Stimulated activated naive CD8-positive, alpha-beta T cell treated with anti-CD3 and anti-CD28 coated beads, Interleukin-15, Interleukin-2, amounts not matched to agents 100 ng/mL and 50 ng/mL, for 24 hours (primary cell): ENCODE results near the gene RTEL1.
"Not testable (repeated sequence)": the region's sequence is repeated elsewhere in the genome, so short reads cannot be mapped to it uniquely, and the experiment has no call there.

Experiments
- H3K27ac Mint-ChIP-seq: one replicate; pipeline ENCODE4 v1.8.0; 2021; ENCODE audit warnings: mild to moderate bottlenecking, mixed read lengths
- H3K27me3 Mint-ChIP-seq: one replicate; pipeline ENCODE4 v1.8.0; 2021; ENCODE audit warnings: mixed read lengths
- H3K36me3 Mint-ChIP-seq: one replicate; pipeline ENCODE4 v1.8.0; 2021; ENCODE audit warnings: low read depth, mixed read lengths
- H3K4me1 Mint-ChIP-seq: one replicate; pipeline ENCODE4 v1.8.0; 2021; ENCODE audit warnings: low read depth, mixed read lengths
- H3K4me3 Mint-ChIP-seq: one replicate; pipeline ENCODE4 v1.8.0; 2021; ENCODE audit warnings: mild to moderate bottlenecking, mixed read lengths
- H3K9me3 Mint-ChIP-seq: one replicate; pipeline ENCODE4 v1.8.0; 2021; ENCODE audit warnings: mixed read lengths

Gene RTEL1

DNA sequence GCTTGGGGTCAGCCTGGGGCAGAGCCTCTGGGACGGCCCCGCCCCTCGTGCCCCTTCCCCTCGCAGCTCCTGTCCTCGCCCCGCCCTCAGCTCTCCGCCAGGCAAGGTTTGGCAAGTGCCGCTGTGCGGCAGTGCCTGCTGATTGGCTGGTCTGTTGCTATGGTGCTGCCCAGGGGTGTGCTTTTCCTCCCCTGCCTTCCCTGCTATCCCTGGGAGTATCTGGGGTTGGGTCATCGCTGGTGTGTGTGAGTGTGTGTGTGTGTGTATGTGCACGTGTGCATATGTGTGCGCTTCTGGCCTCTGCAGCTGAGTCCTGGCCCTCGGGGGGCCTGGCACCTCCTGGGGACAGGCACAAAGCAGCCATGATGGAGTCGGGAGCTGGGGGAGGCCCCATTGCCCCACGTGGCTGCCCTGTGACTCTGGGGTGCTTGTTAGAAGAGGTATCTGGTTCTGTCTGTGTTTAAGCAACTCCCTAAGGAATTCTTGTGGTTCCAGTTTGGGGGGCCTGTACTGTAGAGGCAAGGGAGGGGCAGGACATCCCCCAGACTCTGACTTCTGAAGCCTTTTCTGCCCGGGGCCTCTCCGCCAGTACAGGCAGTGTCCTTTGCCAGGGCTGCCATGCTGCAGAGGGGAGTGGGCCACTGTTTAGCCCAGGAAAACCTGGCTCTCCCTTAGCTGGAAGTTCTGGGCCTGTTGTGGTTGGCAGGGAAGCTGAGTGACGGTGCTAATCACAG is 6.9 kb downstream of the RTEL1 start:
- Mint-ChIP-seq H3K9me3 (no peaks in the 10 kb centered on the region), H3K4me3 (no peak overlapping the region), H3K4me1 (no peaks in the 10 kb centered on the region), H3K36me3 (peaks cover 32% of the 10 kb centered on the region), H3K27ac (no peak overlapping the region), H3K27me3 (no peaks in the 10 kb centered on the region)

DNA sequence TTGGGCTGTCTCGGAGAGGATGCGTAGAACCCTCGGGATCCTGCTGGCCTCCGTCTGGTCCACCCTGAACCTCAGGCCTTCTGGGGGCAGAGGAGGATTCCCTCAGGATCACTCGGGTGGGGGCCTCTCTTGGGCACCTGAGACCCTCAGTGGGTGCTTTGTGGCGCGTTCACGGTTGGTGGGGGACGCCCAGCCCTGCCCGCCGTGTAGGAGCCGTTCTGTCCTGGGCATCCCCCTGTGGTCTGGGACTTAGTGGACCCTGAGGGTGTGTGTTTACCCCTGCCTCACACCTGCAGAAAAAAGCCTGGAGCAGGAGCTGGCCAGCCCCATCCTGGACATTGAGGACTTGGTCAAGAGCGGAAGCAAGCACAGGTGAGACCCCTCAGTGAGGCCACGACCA is 7.6 kb downstream of the RTEL1 start:
- Mint-ChIP-seq H3K27me3 (no peaks in the 10 kb centered on the region), H3K4me1 (no peaks in the 10 kb centered on the region), H3K4me3 (no peak overlapping the region), H3K27ac (no peak overlapping the region), H3K36me3 (peaks cover 32% of the 10 kb centered on the region), H3K9me3 (no peaks in the 10 kb centered on the region)

DNA sequence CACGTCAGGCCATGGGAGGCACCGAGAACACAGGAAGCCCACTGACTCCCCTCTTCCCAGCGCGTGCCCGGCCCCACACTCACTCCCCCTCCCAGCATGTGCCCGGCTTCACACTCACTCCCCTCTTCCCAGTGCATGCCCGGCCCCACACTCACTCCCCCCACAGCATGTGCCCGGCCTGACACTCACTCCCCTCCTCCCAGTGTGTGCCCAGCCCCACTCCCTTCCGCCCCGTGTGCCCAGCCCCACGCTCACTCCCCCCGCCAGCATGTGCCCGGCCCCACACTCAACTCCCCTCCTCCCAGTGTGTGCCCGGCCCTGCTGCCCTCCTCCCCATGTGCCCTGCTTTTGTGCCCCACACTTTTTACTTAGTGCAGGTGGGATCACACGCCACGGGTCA is 9.7 kb downstream of the RTEL1 start:
- no peaks in the 10 kb centered on the region for H3K27me3 Mint-ChIP-seq
- H3K36me3 Mint-ChIP-seq, result peaks cover 31% of the 10 kb centered on the region
- no peaks in the 10 kb centered on the region for H3K9me3 Mint-ChIP-seq
- no peak overlapping the region for H3K4me3 Mint-ChIP-seq
- no peaks in the 10 kb centered on the region for H3K4me1 Mint-ChIP-seq
- H3K27ac Mint-ChIP-seq, result no peak overlapping the region

DNA sequence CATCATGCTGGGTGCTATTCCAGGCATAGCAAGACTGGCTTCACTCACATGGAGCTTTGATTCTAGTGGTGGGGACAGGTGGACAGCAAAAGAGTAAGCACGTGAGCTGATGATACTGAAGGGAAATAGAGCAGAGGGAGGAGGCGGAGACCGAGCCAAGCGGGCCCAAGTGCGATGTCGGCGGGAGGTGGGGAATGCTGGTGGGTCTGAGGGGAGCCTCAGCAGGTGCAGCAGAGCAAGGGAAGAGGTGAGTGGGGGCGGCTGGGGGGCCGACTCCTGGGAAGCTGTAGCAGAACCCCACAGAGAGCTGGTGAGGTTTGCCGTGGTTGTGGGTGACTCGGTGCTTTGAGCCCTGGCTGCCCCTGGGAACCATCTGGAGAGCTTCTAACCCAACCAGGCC is 10.2 kb downstream of the RTEL1 start:
- Mint-ChIP-seq H3K4me3 (no peak overlapping the region), H3K36me3 (peaks cover 31% of the 10 kb centered on the region), H3K9me3 (no peaks in the 10 kb centered on the region), H3K4me1 (no peaks in the 10 kb centered on the region), H3K27ac (no peak overlapping the region), H3K27me3 (no peaks in the 10 kb centered on the region)

DNA sequence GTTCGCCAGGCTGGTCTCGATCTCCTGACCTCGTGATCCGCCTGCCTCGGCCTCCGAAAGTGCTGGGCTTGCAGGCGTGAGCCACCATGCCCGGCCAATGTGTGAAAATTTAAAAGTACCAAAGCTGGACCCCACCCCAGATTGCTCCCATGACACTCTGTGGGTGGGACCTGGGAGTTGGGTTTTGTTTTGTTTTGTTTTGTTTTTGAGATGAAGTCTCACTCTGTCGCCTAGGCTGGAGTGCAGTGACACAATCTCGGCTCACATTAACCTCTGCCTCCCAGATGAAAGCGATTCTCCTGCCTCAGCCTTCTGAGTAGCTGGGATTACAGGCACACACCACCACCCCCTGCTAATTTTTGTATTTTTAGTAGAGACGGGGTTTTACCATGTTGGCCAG is 13.6 kb downstream of the RTEL1 start:
- not testable (repeated sequence) for H3K27ac Mint-ChIP-seq, H3K9me3 Mint-ChIP-seq
- H3K36me3 Mint-ChIP-seq, result peaks cover 36% of the 10 kb centered on the region

DNA sequence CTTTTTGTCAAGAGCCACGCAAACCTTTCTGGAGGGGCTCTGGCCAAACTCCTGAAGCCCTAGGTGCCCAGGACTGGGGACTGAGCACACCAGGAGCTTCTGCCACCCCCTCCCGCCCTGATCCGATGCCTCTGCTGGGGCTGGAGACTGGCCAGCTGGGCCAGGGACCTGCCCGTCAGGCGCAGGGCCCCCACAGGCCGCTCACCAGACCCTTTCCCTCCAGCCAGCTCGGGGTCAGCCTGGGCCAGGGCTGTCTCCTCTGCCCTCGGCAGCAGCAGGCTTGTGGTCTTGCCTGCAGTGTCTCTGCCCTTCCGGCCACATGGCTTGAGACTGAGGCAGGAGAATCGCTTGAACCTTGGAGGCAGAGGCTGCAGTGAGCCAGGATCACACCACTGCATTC is 14.6 kb downstream of the RTEL1 start:
- no peak overlapping the region for H3K4me3 Mint-ChIP-seq
- no peaks in the 10 kb centered on the region for H3K27me3 Mint-ChIP-seq
- no peaks in the 10 kb centered on the region for H3K9me3 Mint-ChIP-seq
- no peaks in the 10 kb centered on the region for H3K4me1 Mint-ChIP-seq
- no peak overlapping the region for H3K27ac Mint-ChIP-seq
- peaks cover 37% of the 10 kb centered on the region for H3K36me3 Mint-ChIP-seq

More for the DNA sequence above, 13.6 kb downstream of the RTEL1 start:
- not testable (repeated sequence) for H3K4me1 Mint-ChIP-seq, H3K27me3 Mint-ChIP-seq, H3K4me3 Mint-ChIP-seq

DNA sequence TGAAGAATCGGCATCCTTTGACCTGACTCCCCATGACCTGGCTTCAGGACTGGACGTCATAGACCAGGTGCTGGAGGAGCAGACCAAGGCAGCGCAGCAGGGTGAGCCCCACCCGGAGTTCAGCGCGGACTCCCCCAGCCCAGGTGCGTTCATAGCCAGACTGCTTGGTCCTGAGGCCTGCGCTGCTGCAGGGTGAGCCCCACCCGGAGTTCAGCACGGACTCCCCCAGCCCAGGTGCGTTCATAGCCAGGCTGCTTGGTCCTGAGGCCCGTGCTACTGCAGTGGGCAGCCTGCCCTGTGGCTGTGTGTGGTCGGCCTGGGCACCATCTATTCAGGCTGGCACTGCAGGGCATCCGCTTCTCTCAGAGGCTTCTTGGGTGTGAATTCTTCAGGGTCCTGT is 15.8 kb downstream of the RTEL1 start:
- H3K36me3 Mint-ChIP-seq, result peaks cover 33% of the 10 kb centered on the region
- no peaks in the 10 kb centered on the region for H3K27me3 Mint-ChIP-seq
- no peak overlapping the region for H3K27ac Mint-ChIP-seq
- H3K9me3 Mint-ChIP-seq, result no peaks in the 10 kb centered on the region
- no peak overlapping the region for H3K4me3 Mint-ChIP-seq
- H3K4me1 Mint-ChIP-seq, result no peaks in the 10 kb centered on the region

DNA sequence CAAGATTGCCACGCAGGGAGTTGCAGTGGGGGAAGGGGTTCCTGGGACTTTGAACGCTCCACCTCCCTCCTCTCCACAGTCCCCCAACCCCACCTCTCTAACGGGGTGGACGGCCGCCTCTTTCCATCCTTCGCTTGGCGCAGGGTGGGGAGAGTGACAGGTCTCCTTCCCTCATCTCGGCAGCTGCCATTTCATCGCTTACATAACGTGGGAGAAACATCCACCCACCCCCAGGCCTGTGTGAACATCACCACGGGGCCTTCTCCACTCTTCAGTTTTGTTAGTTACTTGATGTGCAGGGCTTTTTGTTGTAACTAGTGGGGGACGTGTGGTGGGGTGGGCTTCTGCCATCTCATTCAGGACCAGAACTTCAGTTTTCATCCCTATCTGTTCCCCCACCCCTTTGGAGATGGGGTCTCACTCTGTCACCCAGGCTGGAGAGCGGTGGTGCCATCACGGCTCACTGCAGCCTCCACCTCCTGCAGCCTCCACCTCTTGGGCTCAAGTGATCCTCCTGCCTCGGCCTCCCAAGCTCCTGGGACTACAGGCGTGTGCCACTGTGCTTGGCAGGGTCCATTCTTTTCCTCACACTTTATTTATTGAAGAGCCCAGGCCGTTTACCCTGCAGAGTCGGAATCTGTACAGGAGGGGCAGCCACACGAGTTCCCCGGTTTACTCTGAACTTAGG is 17.7 kb downstream of the RTEL1 start:
- Mint-ChIP-seq H3K4me1 (no peaks in the 10 kb centered on the region), H3K27me3 (no peaks in the 10 kb centered on the region), H3K27ac (no peak overlapping the region), H3K36me3 (peaks cover 28% of the 10 kb centered on the region), H3K4me3 (no peak overlapping the region), H3K9me3 (no peaks in the 10 kb centered on the region)

DNA sequence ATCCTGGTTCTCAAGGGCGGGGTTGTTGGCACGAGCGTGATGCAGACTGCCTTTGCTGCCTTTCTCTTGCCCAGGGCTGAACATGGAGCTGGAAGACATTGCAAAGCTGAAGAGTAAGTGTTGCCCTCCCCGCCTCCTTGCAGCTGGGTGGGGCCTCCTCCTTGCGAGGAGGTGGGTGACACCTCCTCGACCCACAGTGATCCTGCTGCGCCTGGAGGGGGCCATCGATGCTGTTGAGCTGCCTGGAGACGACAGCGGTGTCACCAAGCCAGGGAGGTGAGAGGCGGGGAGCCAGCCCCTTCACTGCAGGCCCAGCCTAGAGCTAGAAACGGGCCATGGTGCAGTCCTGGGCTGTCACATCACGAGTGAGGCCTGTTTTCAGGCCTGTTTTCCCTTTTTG is 20.0 kb downstream of the RTEL1 start:
- Mint-ChIP-seq H3K27ac (no peak overlapping the region), H3K4me3 (no peak overlapping the region), H3K9me3 (no peaks in the 10 kb centered on the region), H3K36me3 (peaks cover 24% of the 10 kb centered on the region), H3K4me1 (no peaks in the 10 kb centered on the region), H3K27me3 (no peaks in the 10 kb centered on the region)

DNA sequence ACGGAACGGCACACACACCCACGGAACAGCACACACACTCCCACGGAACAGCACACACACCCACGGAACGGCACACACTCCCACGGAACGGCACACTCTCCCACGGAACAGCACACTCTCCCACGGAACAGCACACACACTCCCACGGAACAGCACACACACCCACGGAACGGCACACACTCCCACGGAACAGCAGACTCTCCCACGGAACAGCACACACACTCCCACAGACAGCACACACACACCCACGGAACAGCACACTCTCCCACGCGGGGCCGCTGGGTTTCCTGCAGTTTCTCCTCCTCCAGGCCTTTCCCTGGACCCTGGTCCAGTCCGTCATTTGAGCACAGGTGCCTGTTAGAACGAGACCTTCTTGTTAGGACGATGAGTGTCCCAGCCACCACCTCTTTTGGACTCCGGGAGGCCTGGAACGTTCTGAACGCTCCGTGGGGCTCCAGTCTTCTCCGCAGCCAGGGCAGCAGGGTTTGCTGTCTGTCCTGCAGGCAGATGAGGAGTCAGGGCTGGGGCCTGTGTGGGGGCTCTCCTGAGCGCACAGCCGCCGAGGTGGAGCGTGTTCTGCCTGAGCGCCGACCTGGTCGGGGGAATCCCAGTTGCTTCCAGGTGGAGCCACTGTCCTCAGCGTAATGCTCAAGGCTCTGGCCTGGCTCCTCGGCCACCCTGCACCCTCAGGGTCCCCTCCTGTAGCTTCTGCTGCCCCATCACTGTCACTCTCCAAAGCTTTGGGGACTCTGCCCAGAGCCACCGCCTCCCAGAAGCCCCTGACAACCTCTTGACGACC is 20.8 kb downstream of the RTEL1 start:
- Mint-ChIP-seq H3K36me3 (peaks cover 25% of the 10 kb centered on the region), H3K27me3 (no peaks in the 10 kb centered on the region), H3K27ac (no peak overlapping the region), H3K9me3 (no peaks in the 10 kb centered on the region), H3K4me1 (no peaks in the 10 kb centered on the region), H3K4me3 (no peak overlapping the region)

DNA sequence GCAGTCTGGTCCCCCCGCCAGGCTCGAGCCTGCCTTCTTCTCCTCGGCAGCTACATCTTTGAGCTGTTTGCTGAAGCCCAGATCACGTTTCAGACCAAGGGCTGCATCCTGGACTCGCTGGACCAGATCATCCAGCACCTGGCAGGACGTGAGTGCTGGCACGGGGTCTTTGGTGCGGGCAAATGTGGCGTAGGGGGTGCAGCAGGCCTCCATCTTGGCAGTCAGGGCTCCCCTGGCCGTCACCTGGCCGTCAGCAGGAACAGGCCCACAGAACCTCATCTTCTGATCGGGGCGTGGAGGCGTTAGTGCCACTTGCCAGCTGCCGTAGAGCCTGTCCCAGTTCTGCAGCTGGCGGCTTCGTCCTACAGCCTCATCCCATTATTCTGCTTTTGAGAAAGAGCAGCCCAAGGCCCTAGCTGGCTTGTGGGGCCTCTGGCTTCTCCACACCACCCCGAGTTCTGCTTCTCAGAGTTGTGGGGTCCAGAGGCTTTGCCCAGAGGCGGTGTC is 21.7 kb downstream of the RTEL1 start:
- Mint-ChIP-seq H3K4me1 (no peaks in the 10 kb centered on the region), H3K36me3 (peaks cover 22% of the 10 kb centered on the region), H3K9me3 (no peaks in the 10 kb centered on the region), H3K4me3 (no peak overlapping the region), H3K27ac (no peak overlapping the region), H3K27me3 (no peaks in the 10 kb centered on the region)

DNA sequence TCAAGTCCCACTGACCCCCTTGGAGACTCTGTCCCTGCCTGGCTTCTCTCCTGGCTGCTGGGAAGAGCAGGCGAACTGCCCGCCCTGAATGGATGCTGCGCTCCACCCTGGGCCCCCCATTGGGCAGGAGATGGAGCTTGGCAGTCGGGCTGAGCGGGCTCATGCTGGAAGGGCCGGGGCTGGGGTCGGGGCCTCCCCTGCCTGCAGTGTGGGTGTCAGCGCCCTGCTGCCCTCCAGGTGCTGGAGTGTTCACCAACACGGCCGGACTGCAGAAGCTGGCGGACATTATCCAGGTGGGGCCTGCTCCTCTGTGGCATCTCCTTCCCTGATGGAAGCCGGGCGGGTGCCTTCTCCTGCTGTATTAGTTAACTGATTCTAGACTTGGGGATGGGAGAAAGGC is 22.3 kb downstream of the RTEL1 start:
- H3K27ac Mint-ChIP-seq, result no peak overlapping the region
- no peak overlapping the region for H3K4me3 Mint-ChIP-seq
- H3K27me3 Mint-ChIP-seq, result no peaks in the 10 kb centered on the region
- H3K4me1 Mint-ChIP-seq, result no peaks in the 10 kb centered on the region
- no peaks in the 10 kb centered on the region for H3K9me3 Mint-ChIP-seq
- peaks cover 19% of the 10 kb centered on the region for H3K36me3 Mint-ChIP-seq

DNA sequence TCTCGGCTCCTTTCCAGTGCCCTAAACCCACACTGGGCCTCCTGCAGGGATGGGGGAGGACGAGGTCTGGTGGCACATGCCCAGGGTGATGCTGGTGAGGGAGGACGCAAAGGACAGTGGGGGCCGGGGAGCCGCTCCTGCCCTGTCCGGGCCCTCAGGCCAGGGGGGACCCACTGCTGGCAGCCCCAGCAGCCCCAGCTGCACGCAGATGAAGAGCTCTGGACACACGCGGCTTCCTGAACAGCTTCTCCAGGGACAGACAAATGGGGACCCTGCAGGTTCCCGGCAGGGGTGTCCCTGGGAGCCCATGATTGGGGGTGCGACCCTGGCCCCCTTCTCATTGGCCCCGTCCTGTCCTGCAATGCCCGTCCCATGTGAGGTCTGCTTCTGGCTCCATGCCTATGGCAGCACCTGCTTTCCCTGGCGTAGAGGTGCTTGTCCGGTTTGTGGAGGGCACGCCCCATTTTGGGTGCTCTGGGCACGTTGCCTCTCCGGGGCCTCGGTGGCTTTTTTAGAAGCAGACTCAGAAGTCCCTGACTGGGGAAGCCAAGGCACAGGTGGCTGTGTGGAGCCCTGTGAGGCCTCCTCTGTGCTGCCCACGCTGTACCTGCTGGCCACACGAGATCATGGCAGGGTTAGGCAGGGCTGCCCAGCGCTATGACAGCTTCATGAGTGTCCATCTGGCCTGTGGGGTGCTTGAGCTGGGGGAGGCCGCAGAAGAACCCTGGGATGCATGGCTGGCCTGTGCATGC is 22.9 kb downstream of the RTEL1 start:
- Mint-ChIP-seq H3K27me3 (no peaks in the 10 kb centered on the region), H3K4me1 (no peaks in the 10 kb centered on the region), H3K36me3 (peaks cover 19% of the 10 kb centered on the region), H3K4me3 (no peak overlapping the region), H3K27ac (no peak overlapping the region), H3K9me3 (no peaks in the 10 kb centered on the region)

DNA sequence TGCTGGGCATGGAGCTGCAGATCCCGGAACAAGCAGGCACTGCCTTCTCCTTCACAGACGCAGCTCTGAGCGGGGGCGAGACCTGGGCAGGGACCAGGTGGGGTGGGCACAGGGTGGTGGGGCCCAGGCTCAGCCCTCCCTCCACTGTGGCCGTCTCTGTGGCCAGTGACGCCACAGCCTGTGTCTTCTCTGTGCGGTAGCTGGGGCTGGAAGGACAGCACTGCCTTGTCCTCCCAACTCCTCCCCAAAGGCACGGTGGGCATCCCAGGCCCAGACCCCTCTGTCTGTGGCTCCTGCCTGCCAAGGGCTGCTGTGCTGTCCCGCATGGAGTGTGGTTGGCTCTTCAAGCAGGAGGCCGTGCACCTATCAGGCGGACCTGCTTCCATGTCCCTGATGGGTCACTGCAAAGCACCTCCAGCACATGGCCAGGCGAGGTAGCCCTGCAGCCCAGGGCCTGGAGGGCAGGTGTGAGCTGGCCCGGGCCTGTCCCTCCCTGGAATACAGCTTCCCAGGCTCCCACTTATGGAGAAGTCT is 23.6 kb downstream of the RTEL1 start:
- Mint-ChIP-seq H3K36me3 (peaks cover 19% of the 10 kb centered on the region), H3K4me1 (peaks cover 5% of the 10 kb centered on the region), H3K27me3 (no peaks in the 10 kb centered on the region), H3K27ac (no peak overlapping the region), H3K9me3 (no peaks in the 10 kb centered on the region), H3K4me3 (no peak overlapping the region)
